ENCODE measurements around the gene TFCP2. TPM values are rescaled to one million over a fixed set of nuclear protein-coding genes. Genes with fewer than 3 reads are reported as not detected.

TFCP2 gene
- total and polyA plus RNA-seq, 10 donors: 10.2 to 33.1 (median 24.0) TPM

GRCh38 chr12:51122844-51123243, 50.1 kb downstream of the TFCP2 start:
- Histone ChIP-seq H3K9me3 (no peaks in the 10 kb centered on the region), H3K27ac (no peak overlapping the region), H3K27me3 (replicated peaks in 1 of 7) (no peaks in the 10 kb centered on the region), H3K36me3 (peaks cover 0 to 44% (median 10%) of the 10 kb centered on the region in 6 donors), H3K4me1 (no peaks in the 10 kb centered on the region), H3K4me3 (no peak overlapping the region)
- TF ChIP-seq CTCF (IDR thresholded peaks at IDR 0.05 in 8 of 11, conservative IDR thresholded peaks at IDR 0.05 in 3 of 11): no peak
- no peak for TF ChIP-seq POLR2A (IDR thresholded peaks at IDR 0.05)
- TF ChIP-seq POLR2AphosphoS5 (IDR thresholded peaks at IDR 0.05): no peak
- intact Hi-C loops (cut with DNase I; ENCODE audit: low total_unique reads): no loop called here
- DNase-seq: no peak

GRCh38 chr12:51118706-51119105, 54.2 kb downstream of the TFCP2 start:
- Histone ChIP-seq H3K9me3 (no peaks in the 10 kb centered on the region), H3K27me3 (replicated peaks in 1 of 7) (no peaks in the 10 kb centered on the region), H3K4me3 (no peak overlapping the region), H3K4me1 (no peaks in the 10 kb centered on the region), H3K36me3 (peaks cover 0 to 60% (median 32%) of the 10 kb centered on the region in 6 donors), H3K27ac (no peak overlapping the region)
- TF ChIP-seq POLR2AphosphoS5 (IDR thresholded peaks at IDR 0.05): no peak
- no peak for TF ChIP-seq CTCF (IDR thresholded peaks at IDR 0.05 in 8 of 11, conservative IDR thresholded peaks at IDR 0.05 in 3 of 11)
- TF ChIP-seq POLR2A (IDR thresholded peaks at IDR 0.05): no peak
- 90 to 98% (median 95%) methylated on average over 3 of the region's 3 CpGs for WGBS, 5 donors
- DNase-seq: no peak
- intact Hi-C loops (cut with DNase I; ENCODE audit: low total_unique reads): no loop called here

- Histone ChIP-seq H3K4me1 (no peaks in the 10 kb centered on the region), H3K4me3 (no peak overlapping the region), H3K27me3 (replicated peaks in 1 of 7) (no peaks in the 10 kb centered on the region), H3K27ac (no peak overlapping the region), H3K9me3 (no peaks in the 10 kb centered on the region), H3K36me3 (peaks cover 0 to 91% (median 58%) of the 10 kb centered on the region in 6 donors)
- intact Hi-C loops (cut with DNase I; ENCODE audit: low total_unique reads): no loop called here
- TF ChIP-seq POLR2AphosphoS5 (IDR thresholded peaks at IDR 0.05): no peak
- no peak for TF ChIP-seq POLR2A (IDR thresholded peaks at IDR 0.05)
- no peak for TF ChIP-seq CTCF (IDR thresholded peaks at IDR 0.05 in 8 of 11, conservative IDR thresholded peaks at IDR 0.05 in 3 of 11)
- DNase-seq: no peak
Observed at GRCh38 chr12:51115533-51115932, 57.4 kb downstream of the TFCP2 start.

GRCh38 chr12:51108136-51108535, 64.8 kb downstream of the TFCP2 start:
- Histone ChIP-seq H3K27me3 (replicated peaks in 1 of 7) (no peaks in the 10 kb centered on the region), H3K27ac (no peak overlapping the region), H3K4me1 (peaks cover 0 to 11% (median 0%) of the 10 kb centered on the region in 6 donors), H3K4me3 (no peak overlapping the region), H3K36me3 (peaks cover 6 to 99% (median 83%) of the 10 kb centered on the region in 6 donors), H3K9me3 (no peaks in the 10 kb centered on the region)
- TF ChIP-seq POLR2A (IDR thresholded peaks at IDR 0.05): no peak
- TF ChIP-seq CTCF (IDR thresholded peaks at IDR 0.05 in 8 of 11, conservative IDR thresholded peaks at IDR 0.05 in 3 of 11): no peak
- TF ChIP-seq POLR2AphosphoS5 (IDR thresholded peaks at IDR 0.05): no peak
- 47 to 77% (median 63%) methylated on average over 4 of the region's 4 CpGs for WGBS, 5 donors
- intact Hi-C loops (cut with DNase I; ENCODE audit: low total_unique reads): no loop called here
- no peak for DNase-seq
